NOMO-1 treated with DMSO at 0.1 percent for 48 hours (cell line): Measurements from ENCODE around the gene HSPA12B.

Experiments
- DNase-seq: peaks from one replicate; lab custom pipeline; 2025; ENCODE audit not compliant: unreplicated experiment; lab: John Stamatoyannopoulos, UW

Gene HSPA12B

GRCh38 chr20:3801299-3801698 is 68.8 kb downstream of the HSPA12B start:
- DNase-seq: no peak

- no peak for DNase-seq
Observed at GRCh38 chr20:3801846-3802245, 69.4 kb downstream of the HSPA12B start.
